Fibroblast of lung (primary cell): ENCODE results near the gene CRYBG2.

Experiments used
- EZH2 ChIP-seq: IDR thresholded peaks from 2 replicates; pipeline ENCODE4 v1.5.1; 2012; ENCODE audit warnings: low read length, control low read depth, mild to moderate bottlenecking; ENCODE audit errors: missing control alignments
- TF ChIP-seq, protein P1 (sequence below), 2 donors: IDR thresholded peaks in 1 of 2; conservative IDR thresholded peaks in 1 of 2; 1 replicate in 1 of 2; 2 replicates in 1 of 2; pipeline ENCODE4 v1.5.1; 2011 to 2012; ENCODE audit warnings: low read length in 2 of 2, control low read depth in 1 of 2, inconsistent platforms in 1 of 2, low read depth in 1 of 2, mild to moderate bottlenecking in 1 of 2

DNA sequence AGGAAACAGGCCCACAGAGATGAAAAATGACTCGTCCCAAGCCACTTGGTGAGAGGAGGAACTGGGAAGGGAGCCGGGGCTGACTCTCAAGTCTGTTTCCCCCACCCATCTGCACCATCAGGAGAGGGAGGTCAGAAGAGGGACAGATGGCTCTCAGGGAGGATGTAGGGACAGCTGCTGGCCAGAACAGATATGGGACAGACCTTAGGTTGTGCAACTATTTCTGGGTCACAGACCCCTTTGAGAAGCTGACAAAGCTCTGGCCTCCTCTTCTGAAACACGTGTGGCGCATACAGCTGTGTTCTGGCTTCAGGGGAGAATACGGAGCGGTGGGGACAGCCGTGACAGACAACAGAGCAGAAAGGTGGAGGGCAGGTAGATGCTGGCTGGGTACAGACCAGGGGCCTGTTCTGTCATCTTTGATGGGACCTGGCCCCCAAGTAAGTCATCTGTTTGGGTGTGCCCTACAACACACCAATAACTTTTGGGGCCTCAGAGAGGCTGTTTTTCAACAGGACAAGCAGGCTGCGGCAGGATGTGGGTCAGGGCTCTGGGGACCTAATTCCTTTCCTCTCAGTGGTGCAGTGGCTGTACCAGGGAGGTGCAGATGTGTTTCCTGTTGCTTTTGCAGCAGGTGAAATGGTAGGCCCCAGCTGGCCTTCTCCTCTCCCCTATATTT is 66.8 kb downstream of the CRYBG2 start:
- TF ChIP-seq, protein P1, sequence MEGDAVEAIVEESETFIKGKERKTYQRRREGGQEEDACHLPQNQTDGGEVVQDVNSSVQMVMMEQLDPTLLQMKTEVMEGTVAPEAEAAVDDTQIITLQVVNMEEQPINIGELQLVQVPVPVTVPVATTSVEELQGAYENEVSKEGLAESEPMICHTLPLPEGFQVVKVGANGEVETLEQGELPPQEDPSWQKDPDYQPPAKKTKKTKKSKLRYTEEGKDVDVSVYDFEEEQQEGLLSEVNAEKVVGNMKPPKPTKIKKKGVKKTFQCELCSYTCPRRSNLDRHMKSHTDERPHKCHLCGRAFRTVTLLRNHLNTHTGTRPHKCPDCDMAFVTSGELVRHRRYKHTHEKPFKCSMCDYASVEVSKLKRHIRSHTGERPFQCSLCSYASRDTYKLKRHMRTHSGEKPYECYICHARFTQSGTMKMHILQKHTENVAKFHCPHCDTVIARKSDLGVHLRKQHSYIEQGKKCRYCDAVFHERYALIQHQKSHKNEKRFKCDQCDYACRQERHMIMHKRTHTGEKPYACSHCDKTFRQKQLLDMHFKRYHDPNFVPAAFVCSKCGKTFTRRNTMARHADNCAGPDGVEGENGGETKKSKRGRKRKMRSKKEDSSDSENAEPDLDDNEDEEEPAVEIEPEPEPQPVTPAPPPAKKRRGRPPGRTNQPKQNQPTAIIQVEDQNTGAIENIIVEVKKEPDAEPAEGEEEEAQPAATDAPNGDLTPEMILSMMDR (conservative IDR thresholded peaks at IDR 0.05 in 1 of 2, IDR thresholded peaks at IDR 0.05 in 1 of 2; ENCODE audit: low read depth in 1 of 2, low read length in 2 of 2), result no peak
- no peak for TF ChIP-seq EZH2
